Smooth muscle cell (in vitro differentiated cells): ENCODE measurements around the gene OXSR1. TPM values are rescaled to one million over a fixed set of nuclear protein-coding genes. Genes with fewer than 3 reads are reported as not detected.

Experiments used
- DNase-seq: peaks from one replicate; lab custom pipeline; 2025; ENCODE audit not compliant: unreplicated experiment; lab: John Stamatoyannopoulos, UW
- H2AFZ ChIP-seq: fragments of 200-600 bp; sonication (generic); 2 replicates; pipeline ENCODE4 v1.6.0; 2016; ENCODE audit warnings: antibody characterized with exemption, low read depth, mild to moderate bottlenecking
- H3F3A ChIP-seq: fragments of 200-600 bp; sonication (generic); 2 replicates; pipeline ENCODE4 v1.6.0; 2017; ENCODE audit warnings: antibody characterized with exemption, low read depth
- H3K27ac ChIP-seq: fragments of 200-600 bp; sonication (generic); 2 replicates; pipeline ENCODE4 v1.5.1; 2016; ENCODE audit warnings: low read depth, mild to moderate bottlenecking
- H3K27me3 ChIP-seq: fragments of 200-600 bp; sonication (generic); 2 replicates; pipeline ENCODE4 v1.6.1; 2016; ENCODE audit warnings: low read depth, mild to moderate bottlenecking
- H3K36me3 ChIP-seq: fragments of 200-600 bp; sonication (generic); 2 replicates; pipeline ENCODE4 v1.5.1; 2016; ENCODE audit warnings: low read depth
- H3K4me1 ChIP-seq: fragments of 200-600 bp; sonication (generic); 2 replicates; pipeline ENCODE4 v1.5.1; 2016; ENCODE audit warnings: low read depth
- H3K4me2 ChIP-seq: fragments of 200-600 bp; sonication (generic); 2 replicates; pipeline ENCODE4 v1.6.0; 2016; ENCODE audit warnings: mild to moderate bottlenecking
- H3K4me3 ChIP-seq: fragments of 200-600 bp; sonication (generic); 2 replicates; pipeline ENCODE4 v1.5.1; 2016; ENCODE audit warnings: mild to moderate bottlenecking
- H3K79me2 ChIP-seq: fragments of 200-600 bp; sonication (generic); 2 replicates; pipeline ENCODE4 v1.6.0; 2016; ENCODE audit warnings: low read depth, mild to moderate bottlenecking
- H3K9ac ChIP-seq: fragments of 200-600 bp; sonication (generic); 2 replicates; pipeline ENCODE4 v1.6.0; 2016; ENCODE audit warnings: low read depth
- H3K9me3 ChIP-seq: fragments of 200-600 bp; sonication (generic); replicated peaks from 2 replicates; pipeline ENCODE4 v1.5.1; 2016; ENCODE audit warnings: low read depth
- H4K20me1 ChIP-seq: fragments of 200-600 bp; sonication (generic); 2 replicates; pipeline ENCODE4 v1.6.0; 2016; ENCODE audit warnings: low read depth
- CTCF ChIP-seq: fragments of 200-600 bp; sonication (generic); IDR thresholded peaks from 2 replicates; pipeline ENCODE4 v1.5.1; 2017; ENCODE audit warnings: borderline replicate concordance, mild to moderate bottlenecking, antibody characterized with exemption; ENCODE audit not compliant: insufficient read depth, poor library complexity, severe bottlenecking
- WGBS: methylation state at CpG from one replicate; pipeline ENCODE4 v1.1.7; 2016; ENCODE audit warnings: low lambda C conversion rate; 5-methylcytosine and 5-hydroxymethylcytosine counted together
- polyA plus RNA-seq: library from polyadenylated mRNA; unstranded; fragments of >200 nt; fragmentation: Nextera tagmentation; extraction: Ambion mirVana; gene quantifications from 2 replicates; pipeline ENCODE4 v1.2.1, GENCODE V29; 2016
- total RNA-seq: library from RNA; depleted of rRNA; stranded (reverse); fragments of >200 nt; gene quantifications from 2 replicates; pipeline ENCODE4 v1.2.3, GENCODE V29; 2014

OXSR1 gene
- total and polyA plus RNA-seq, 2 experiments from 2014 or later = 11.9 to 50.6 TPM

GRCh38 chr3:38212141-38212540 is 46.8 kb downstream of the OXSR1 start:
- Histone ChIP-seq H3K9ac (peak overlapping the region; percentile 12), H3K9me3 (no peaks in the 10 kb centered on the region), H4K20me1 (peaks cover 96% of the 10 kb centered on the region), H3K79me2 (peaks cover 42% of the 10 kb centered on the region), H3K4me2 (peak overlapping the region; percentile 52), H3K27ac (peak overlapping the region; percentile 46), H3F3A (peaks cover 4% of the 10 kb centered on the region), H3K4me3 (no peak overlapping the region), H3K36me3 (no peaks in the 10 kb centered on the region), H3K27me3 (no peaks in the 10 kb centered on the region), H2AFZ (no peak overlapping the region), H3K4me1 (no peaks in the 10 kb centered on the region)
- 11% methylated on average over 1 of the region's 1 CpG for WGBS
- no peak for DNase-seq
- no peak for TF ChIP-seq CTCF

GRCh38 chr3:38214560-38214959 is 49.2 kb downstream of the OXSR1 start:
- Histone ChIP-seq H3K27me3 (no peaks in the 10 kb centered on the region), H3K36me3 (peaks cover 4% of the 10 kb centered on the region), H3K4me3 (no peak overlapping the region), H3K9me3 (no peaks in the 10 kb centered on the region), H4K20me1 (peaks cover 98% of the 10 kb centered on the region), H3F3A (peaks cover 4% of the 10 kb centered on the region), H3K4me2 (no peak overlapping the region), H3K4me1 (no peaks in the 10 kb centered on the region), H3K27ac (no peak overlapping the region), H3K9ac (no peak overlapping the region), H2AFZ (no peak overlapping the region), H3K79me2 (peaks cover 45% of the 10 kb centered on the region)
- TF ChIP-seq CTCF = no peak
- DNase-seq = no peak
- WGBS = 98% methylated on average over 2 of the region's 2 CpGs

- Histone ChIP-seq H3K4me1 (no peaks in the 10 kb centered on the region), H2AFZ (no peak overlapping the region), H3K79me2 (peaks cover 30% of the 10 kb centered on the region), H3K9me3 (no peaks in the 10 kb centered on the region), H3K27me3 (no peaks in the 10 kb centered on the region), H4K20me1 (peaks cover 83% of the 10 kb centered on the region), H3K4me3 (no peak overlapping the region), H3K4me2 (no peak overlapping the region), H3K9ac (no peak overlapping the region), H3K36me3 (peaks cover 17% of the 10 kb centered on the region), H3K27ac (no peak overlapping the region), H3F3A (no peaks in the 10 kb centered on the region)
- WGBS = over 99% methylated on average over 3 of the region's 3 CpGs
- no peak for TF ChIP-seq CTCF
- DNase-seq = no peak
Measured at GRCh38 chr3:38219609-38220197, 54.4 kb downstream of the OXSR1 start.

- H2AFZ ChIP-seq = no peak overlapping the region
- no peak overlapping the region for H3K4me2 ChIP-seq
- H3K9ac ChIP-seq = no peak overlapping the region
- H3K79me2 ChIP-seq = peaks cover 18% of the 10 kb centered on the region
- no peak for TF ChIP-seq CTCF
- H3K9me3 ChIP-seq = no peaks in the 10 kb centered on the region
- H4K20me1 ChIP-seq = peaks cover 79% of the 10 kb centered on the region
- H3K36me3 ChIP-seq = peaks cover 17% of the 10 kb centered on the region
- 96% methylated on average over 1 of the region's 1 CpG for WGBS
- no peaks in the 10 kb centered on the region for H3F3A ChIP-seq
- no peaks in the 10 kb centered on the region for H3K4me1 ChIP-seq
- no peaks in the 10 kb centered on the region for H3K27me3 ChIP-seq
- H3K4me3 ChIP-seq = no peak overlapping the region
- no peak for DNase-seq
- no peak overlapping the region for H3K27ac ChIP-seq
Measured at GRCh38 chr3:38221005-38221404, 55.7 kb downstream of the OXSR1 start.
